HCT116 (cell line): ENCODE data around the gene CEP170B.

Source experiments
- ATF3 ChIP-seq: IDR thresholded peaks from 2 replicates; pipeline ENCODE4 v1.6.1; 2012
- CEBPB ChIP-seq: IDR thresholded peaks from 2 replicates; pipeline ENCODE4 v1.6.1; 2012; ENCODE audit warnings: low read depth
- CTCF ChIP-seq, 3 experiments: fragments of 200-600 bp in 1 of 3; sonication (generic) in 1 of 3; IDR thresholded peaks in 2 of 3; conservative IDR thresholded peaks in 1 of 3; 2 replicates each; pipeline ENCODE4 v1.5.1; 2012 to 2017; ENCODE audit warnings: low read depth in 2 of 3, low read length in 2 of 3, antibody characterized with exemption in 1 of 3, borderline replicate concordance in 1 of 3, control low read depth in 1 of 3, mild to moderate bottlenecking in 1 of 3, mixed read lengths in 1 of 3, mixed run types in 1 of 3, moderate library complexity in 1 of 3; ENCODE audit not compliant: insufficient read depth in 1 of 3
- EGR1 ChIP-seq: IDR thresholded peaks from 2 replicates; pipeline ENCODE4 v1.6.1; 2012; ENCODE audit warnings: low read depth
- EZH2 ChIP-seq: fragments of 200-600 bp; sonication (generic); IDR thresholded peaks from 2 replicates; pipeline ENCODE4 v1.6.1; 2017; ENCODE audit warnings: antibody characterized with exemption, mixed run types
- EZH2phosphoT487 ChIP-seq: fragments of 200-600 bp; IDR thresholded peaks from 2 replicates; pipeline ENCODE4 v1.6.1; 2018; ENCODE audit warnings: antibody characterized with exemption, borderline replicate concordance
- FOSL1 ChIP-seq: IDR thresholded peaks from 2 replicates; pipeline ENCODE4 v1.6.1; 2012; ENCODE audit warnings: low read depth
- MAX ChIP-seq: IDR thresholded peaks from 2 replicates; pipeline ENCODE4 v1.6.1; 2012
- POLR2A ChIP-seq: IDR thresholded peaks from 2 replicates; pipeline ENCODE4 v1.7.0; 2011; ENCODE audit warnings: borderline replicate concordance; ENCODE audit not compliant: insufficient read depth, insufficient read length; ENCODE audit errors: extremely low read depth
- POLR2AphosphoS5 ChIP-seq: IDR thresholded peaks from 2 replicates; pipeline ENCODE4 v1.6.1; 2011; ENCODE audit warnings: mild to moderate bottlenecking, low read depth, low read length, moderate library complexity
- RAD21 ChIP-seq: IDR thresholded peaks from 2 replicates; pipeline ENCODE4 v1.6.1; 2012; ENCODE audit warnings: low read depth, mild to moderate bottlenecking
- TCF7L2 ChIP-seq: IDR thresholded peaks from 2 replicates; pipeline ENCODE4 v1.7.0; 2011; ENCODE audit warnings: borderline replicate concordance, inconsistent platforms; ENCODE audit not compliant: insufficient read depth, insufficient read length; ENCODE audit errors: extremely low read depth
- YY1 ChIP-seq: IDR thresholded peaks from 2 replicates; pipeline ENCODE4 v1.6.1; 2011; ENCODE audit warnings: low read length, low read depth, moderate library complexity, mild to moderate bottlenecking; ENCODE audit not compliant: insufficient replicate concordance; ENCODE audit errors: extremely low read depth

- TF ChIP-seq CTCF (IDR thresholded peaks at IDR 0.05 in 2 of 3, conservative IDR thresholded peaks at IDR 0.05 in 1 of 3; ENCODE audit: borderline replicate concordance in 1 of 3, insufficient read depth in 1 of 3, low read depth in 2 of 3, low read length in 2 of 3) (no peak), EGR1 (no peak), EZH2 (no peak), MAX (no peak), CEBPB (no peak), POLR2A (no peak), RAD21 (no peak), YY1 (no peak), POLR2AphosphoS5 (no peak), EZH2phosphoT487 (no peak), TCF7L2 (no peak), ATF3 (no peak), FOSL1 (no peak)
These were observed 48.5 kb upstream of the CEP170B start for GRCh38 chr14:104816616-104816884.
